GM19452 (cell line): ENCODE data around the gene KLK11.

ENCODE experiments used
- ATAC-seq: cut with Tn5 transposase; IDR thresholded peaks from one replicate; pipeline ENCODE4 v1.9.1; 2021; ENCODE audit not compliant: unreplicated experiment

Gene KLK11, protein sequence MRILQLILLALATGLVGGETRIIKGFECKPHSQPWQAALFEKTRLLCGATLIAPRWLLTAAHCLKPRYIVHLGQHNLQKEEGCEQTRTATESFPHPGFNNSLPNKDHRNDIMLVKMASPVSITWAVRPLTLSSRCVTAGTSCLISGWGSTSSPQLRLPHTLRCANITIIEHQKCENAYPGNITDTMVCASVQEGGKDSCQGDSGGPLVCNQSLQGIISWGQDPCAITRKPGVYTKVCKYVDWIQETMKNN

GRCh38 chr19:51026554-51026831 lies at the start of gene KLK11:
Gene KLK11, minus strand, starts transcription at chr19:51026616. Its CDS starts 985 bp downstream, at chr19:51025631.
- no peak for ATAC-seq

DNA sequence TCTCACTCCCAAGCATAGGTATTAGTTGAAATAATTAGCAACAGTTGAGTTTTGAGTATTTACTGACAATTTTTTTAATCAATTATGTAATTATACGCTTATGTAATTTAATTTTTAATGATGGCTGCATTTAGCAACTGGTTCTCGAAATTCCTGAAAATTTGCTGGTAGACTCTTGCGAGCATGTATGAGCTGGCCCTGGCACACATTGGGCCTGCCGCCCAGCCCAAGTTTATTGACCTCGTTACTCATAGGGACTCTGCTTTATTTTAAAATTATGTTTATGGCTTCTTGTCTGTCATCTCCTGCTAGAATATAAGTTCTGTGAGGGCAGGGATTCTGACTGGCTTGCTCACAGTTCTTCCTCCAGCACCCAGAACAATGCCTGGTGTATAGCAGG lies 49.6 kb upstream of the KLK11 start:
- no peak for ATAC-seq

- no peak for ATAC-seq
These were observed 44.6 kb upstream of the KLK11 start for GRCh38 chr19:51071095-51071405.

- no peak for ATAC-seq
These were observed 44.1 kb upstream of the KLK11 start for GRCh38 chr19:51070334-51071094.

DNA sequence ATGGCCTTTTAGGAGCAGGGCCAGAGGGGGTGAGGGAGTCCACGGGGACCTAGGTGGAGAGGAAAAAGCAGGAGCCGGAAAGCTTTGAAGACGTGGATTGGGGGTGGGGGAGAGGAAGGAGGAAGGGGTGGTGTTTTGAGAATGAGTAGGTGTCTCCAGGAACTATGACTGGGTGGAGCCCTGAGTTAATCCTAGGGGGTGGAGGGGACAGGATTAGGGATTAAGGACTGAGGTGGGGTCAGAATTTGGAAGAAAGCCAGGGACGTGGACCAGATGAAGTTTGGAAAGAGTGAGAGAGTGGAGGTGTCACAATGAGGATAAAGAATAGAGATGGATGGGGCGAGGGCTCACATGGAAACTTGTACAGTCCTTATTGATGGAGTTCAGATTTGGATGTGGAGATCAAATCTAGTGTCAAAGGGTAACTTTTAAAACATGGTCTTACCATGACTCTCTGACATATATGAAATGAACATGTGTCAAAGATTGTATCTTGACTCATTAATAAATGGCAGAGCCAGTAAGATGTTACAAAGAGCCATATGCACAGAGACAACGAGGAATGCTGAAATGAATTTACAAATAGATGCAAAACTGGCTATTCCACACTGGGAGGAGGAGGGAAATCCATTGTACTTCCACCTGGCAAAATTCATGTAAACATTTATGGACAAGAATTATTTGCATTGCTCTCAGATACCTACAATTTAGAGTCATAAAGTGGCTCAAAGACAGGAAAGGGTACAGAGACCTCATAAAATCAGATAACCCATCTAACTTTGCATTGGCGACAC lies 40.2 kb upstream of the KLK11 start:
- ATAC-seq, result no peak

DNA sequence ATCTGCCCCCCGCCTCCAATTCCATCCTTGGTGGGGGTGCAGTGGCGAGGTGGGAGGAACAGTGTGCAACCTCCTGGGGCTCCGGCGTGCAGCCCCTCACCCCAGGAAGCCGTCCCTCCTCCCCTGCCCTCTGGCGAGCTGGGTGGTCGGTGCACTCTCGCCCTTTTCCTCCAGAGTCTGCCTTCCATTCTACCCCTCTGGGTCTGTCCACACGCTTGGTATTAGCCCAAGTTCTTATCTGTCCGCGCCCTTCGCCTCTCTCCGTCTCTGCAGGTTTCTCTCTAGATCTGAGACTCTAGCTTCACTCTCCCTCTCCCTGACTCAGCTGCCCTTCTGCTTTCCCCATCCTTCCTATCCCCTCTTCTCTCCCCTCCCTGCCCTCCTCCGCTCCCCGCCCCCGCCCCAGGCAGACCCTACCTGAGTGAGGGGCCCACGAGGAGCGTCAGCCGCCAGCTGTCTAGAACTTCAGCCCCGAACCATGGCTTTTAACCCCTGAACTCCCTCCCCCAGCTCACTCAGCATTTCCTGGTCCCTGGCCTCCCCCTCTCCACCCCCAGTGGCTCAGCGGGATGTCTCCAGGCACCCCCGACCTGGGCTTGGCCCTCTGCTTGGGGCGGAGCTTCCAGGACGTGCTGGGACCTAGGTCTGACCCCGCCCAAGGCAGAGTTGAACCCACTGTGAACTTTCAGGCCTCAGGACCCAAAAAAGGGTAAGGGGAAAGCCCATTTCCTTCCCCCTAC lies 39.0 kb upstream of the KLK11 start:
- ATAC-seq, result no peak

GRCh38 chr19:51064534-51065220 lies 38.3 kb upstream of the KLK11 start, which contains the start of gene KLK13:
Gene KLK13, minus strand, starts transcription at chr19:51065092. Its CDS starts 25 bp downstream, at chr19:51065067.
- no peak for ATAC-seq

DNA sequence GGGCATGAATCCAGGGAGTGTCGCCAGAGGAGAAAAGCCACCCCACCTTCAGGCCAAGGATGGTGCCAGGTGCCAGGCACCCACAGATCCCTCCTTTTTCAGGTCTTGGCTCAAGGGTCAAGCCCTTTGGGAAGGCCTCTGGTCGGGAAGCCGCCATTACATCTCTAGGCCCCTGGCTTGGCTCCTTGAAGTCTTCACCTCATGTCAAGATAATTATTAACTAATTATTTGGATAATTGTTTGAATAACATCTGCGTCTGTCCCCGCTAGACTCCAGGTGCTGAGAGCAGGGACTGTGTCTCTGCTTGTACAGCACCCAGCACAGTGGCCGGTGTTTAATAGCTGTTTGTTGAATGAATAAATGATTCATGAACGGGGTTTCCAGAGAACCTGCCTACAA lies 37.2 kb upstream of the KLK11 start:
- no peak for ATAC-seq

GRCh38 chr19:51060973-51061372 lies 34.6 kb upstream of the KLK11 start:
- ATAC-seq, result no peak

GRCh38 chr19:51060336-51060735 lies 33.9 kb upstream of the KLK11 start:
- ATAC-seq, result no peak

DNA sequence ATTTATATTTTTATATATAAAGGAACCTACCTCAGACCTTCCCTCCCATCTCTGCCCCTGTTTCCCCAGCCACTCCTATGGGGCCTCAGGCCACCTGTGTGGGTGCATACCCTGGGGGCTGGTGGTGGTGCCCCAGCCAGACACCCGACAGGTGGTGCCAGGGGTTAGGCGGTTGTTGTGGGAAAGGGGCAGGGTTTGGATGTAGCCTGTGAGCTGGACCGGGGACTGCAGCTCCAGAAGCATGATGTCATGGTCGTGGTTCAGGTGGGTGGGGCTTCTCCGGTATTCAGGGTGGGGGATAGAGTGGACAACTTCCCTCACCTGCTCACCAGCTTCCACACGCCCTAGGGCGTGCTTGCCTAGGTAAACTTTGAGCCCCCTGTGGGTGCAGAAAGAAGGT lies 33.3 kb upstream of the KLK11 start:
- ATAC-seq, result no peak

DNA sequence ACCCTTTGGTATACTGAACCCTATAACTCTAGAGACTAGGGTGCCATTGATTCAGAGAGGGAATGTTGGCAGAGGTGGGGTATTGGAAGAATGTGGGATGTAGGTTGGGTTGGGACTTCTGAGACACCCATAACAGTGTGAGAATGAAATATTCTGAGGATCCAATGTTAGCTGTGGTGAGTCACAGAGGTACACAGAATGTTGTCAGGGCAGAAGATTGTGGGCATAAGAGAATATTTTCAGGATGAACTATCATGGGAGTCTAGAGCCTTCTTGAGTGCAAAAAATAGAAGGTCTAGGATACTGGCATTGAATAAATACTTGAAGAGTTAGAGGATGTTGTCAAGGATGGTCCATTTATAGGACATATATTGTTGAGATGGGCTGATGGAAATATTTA lies 29.4 kb upstream of the KLK11 start:
- no peak for ATAC-seq

- ATAC-seq, result no peak
These were observed 20.6 kb upstream of the KLK11 start for GRCh38 chr19:51047031-51047335.

GRCh38 chr19:51044327-51044726 lies 17.9 kb upstream of the KLK11 start:
- ATAC-seq, result no peak

GRCh38 chr19:51043497-51043896 lies 17.1 kb upstream of the KLK11 start:
- no peak for ATAC-seq

DNA sequence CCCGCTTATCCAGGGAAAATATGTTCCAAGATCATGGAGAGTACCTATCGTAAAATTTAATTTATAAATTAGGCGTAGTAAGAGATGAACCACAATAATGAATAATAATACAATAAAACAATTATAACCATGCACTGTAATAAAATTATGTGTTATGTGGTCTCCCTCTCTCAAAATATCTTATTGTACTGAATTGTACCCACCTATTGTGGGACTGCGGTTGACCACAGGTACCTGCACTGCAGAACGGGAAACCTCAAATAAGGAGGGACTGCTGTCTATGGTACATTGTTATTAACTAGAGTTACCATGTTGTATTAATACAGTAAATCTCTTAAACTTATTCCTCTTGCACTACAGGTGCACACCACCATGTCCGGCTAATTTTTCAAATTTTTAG lies 13.7 kb upstream of the KLK11 start:
- ATAC-seq, result no peak

DNA sequence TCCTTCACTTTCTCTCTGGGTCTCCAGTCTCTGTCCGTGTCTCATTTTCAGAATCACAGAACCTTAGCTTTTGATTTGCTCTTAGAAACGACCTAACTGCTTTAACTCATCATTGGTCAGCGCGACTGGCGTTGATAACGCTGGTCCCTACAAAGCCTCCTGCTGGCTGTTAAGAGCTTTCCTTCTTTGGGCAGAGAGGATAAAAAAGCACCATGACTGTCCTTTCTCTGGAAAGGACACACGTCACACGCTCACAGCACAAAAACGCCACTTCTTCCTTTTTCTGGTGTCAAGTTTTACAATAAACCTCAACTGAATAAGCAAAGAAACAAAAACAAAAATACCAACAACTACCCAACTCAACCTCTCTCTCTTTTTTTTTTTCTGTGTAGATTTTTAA lies 10.1 kb upstream of the KLK11 start:
- no peak for ATAC-seq

DNA sequence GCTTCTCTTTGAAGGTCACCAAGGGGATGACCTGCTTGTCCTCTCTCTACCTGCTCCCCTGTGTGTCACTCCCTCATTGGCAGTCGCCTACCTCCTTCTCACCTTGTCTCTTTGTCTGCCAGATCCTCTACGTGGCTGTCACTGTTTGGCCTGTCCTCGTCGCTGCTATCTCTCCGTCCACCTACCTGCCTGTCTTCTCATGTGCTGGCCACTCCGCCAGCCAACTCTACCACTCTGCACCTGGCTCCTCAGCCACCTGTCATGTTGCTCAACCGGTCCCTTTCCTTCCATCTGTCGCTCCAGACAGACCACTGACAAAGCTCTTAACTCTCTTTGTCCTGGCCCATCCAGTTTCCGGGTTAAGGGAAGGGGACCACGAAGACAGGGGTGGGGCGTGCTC lies 8.3 kb upstream of the KLK11 start, which contains the start of gene KLK12:
Gene KLK12, minus strand, starts transcription at position 299 of the 400 bp plus-strand sequence. CDS start 381 bp downstream, outside the sequence.
- no peak for ATAC-seq

DNA sequence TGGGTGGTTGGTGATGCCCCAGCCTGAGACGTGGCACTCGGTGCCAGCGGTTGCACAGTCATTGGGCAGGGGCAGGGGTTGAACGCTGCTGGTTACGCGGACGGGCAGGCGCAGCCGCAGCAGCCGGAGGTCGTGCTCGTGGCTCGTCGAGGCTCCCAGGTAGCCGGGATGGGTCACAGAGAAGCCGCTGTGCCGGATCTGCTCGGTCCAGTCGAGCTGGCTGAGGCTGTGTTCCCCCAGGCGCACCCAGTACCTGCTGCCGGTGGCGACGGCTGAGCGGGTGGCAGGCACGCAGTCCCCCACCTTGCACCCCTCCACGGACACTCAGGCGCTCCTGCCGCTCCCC lies 5.4 kb upstream of the KLK11 start:
- ATAC-seq, result no peak

- ATAC-seq, result no peak
These were observed 4.9 kb upstream of the KLK11 start for GRCh38 chr19:51031220-51031879.

DNA sequence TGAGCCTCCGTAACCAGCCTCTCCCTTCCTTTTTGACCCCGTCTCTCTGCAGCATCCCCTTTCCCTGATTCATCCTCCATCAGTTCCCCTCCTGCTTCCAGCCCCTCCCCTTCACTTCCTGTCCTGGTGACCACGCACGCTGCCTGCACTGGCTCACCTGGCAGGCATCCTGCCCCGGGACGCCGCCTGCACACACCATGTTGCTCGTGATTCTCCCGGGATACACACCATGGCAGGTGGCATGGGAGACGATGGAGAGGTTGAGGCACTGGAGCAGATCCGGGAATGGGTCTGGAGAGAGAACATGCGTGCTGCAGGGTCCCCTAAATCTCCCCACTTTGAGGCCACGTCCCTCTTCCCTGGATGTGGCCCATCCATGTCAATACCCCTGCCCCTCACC lies 4.2 kb upstream of the KLK11 start:
- no peak for ATAC-seq
